Calu3 (cell line): ENCODE data around the gene LRRC51. TPM values are rescaled to one million over a fixed set of nuclear protein-coding genes. Genes with fewer than 3 reads are reported as not detected.

Experiments used
- BruUV-seq: library from RNA; stranded (reverse); fragments of 400-500 nt; replicated peaks from 2 replicates; lab custom pipeline; 2021; lab: Mats Ljungman, UMichigan
- CTCF ChIA-PET: fragments of 300-600 bp; sonication (Branson Sonifier 250); formaldehyde crosslinking; loops from one replicate; lab custom pipeline; 2022; ENCODE audit warnings: antibody characterized with exemption; lab: Charles Lee
- DNase-seq: peaks from one replicate; pipeline ENCODE4 v3.0.0; 2022
- H3K27ac Mint-ChIP-seq: one replicate; pipeline ENCODE4 v1.8.0; 2022; ENCODE audit warnings: mixed read lengths; ENCODE audit not compliant: unreplicated experiment
- H3K27me3 Mint-ChIP-seq: one replicate; pipeline ENCODE4 v1.8.0; 2022; ENCODE audit warnings: mixed read lengths; ENCODE audit not compliant: unreplicated experiment
- H3K36me3 Mint-ChIP-seq: one replicate; pipeline ENCODE4 v1.8.0; 2022; ENCODE audit warnings: mild to moderate bottlenecking, moderate library complexity, mixed read lengths; ENCODE audit not compliant: insufficient read depth, unreplicated experiment
- H3K4me1 Mint-ChIP-seq: one replicate; pipeline ENCODE4 v1.8.0; 2022; ENCODE audit warnings: mild to moderate bottlenecking, low read depth, mixed read lengths; ENCODE audit not compliant: unreplicated experiment
- H3K4me3 Mint-ChIP-seq: one replicate; pipeline ENCODE4 v1.8.0; 2022; ENCODE audit warnings: mild to moderate bottlenecking, low read depth, moderate library complexity, mixed read lengths; ENCODE audit not compliant: unreplicated experiment
- H3K9me3 Mint-ChIP-seq: one replicate; pipeline ENCODE4 v1.8.0; 2022; ENCODE audit warnings: low read depth, mixed read lengths; ENCODE audit not compliant: unreplicated experiment
- intact Hi-C: fragments of 100-400 bp; cut with micrococcal nuclease; formaldehyde crosslinking; loops from one replicate; pipeline ENCODE4 v1.10.0; 2022; ENCODE audit not compliant: unreplicated experiment
- total RNA-seq: library from RNA; stranded (reverse); gene quantifications from 2 replicates; pipeline ENCODE4 v1.2.3, GENCODE V29; 2022
- TF ChIP-seq, protein P1 (sequence below): fragments of 200-600 bp; IDR thresholded peaks from one replicate; pipeline ENCODE4 v1.8.0; 2022; ENCODE audit warnings: antibody characterized with exemption; ENCODE audit not compliant: unreplicated experiment

LRRC51 gene
- total RNA-seq, 1 experiment from 2014 or later: 8.5 TPM

DNA sequence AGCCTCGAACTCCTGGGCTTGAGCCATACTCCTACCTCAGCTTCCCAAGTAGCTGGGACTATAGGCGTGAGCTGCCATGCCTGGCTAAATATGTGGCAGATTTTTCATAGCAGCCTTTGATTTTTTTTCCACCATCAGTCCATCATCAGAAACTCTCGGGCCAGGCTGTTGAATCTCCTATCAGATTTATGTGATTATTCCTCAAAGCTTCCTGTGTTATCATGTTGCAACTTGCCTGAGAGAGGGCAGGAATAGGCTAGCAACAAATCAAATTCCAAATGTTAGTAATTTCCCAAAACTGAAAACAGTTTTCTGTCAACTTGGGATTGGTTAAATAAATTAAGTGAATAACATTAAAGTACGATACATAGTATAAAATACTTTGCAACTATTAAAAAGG lies 3.4 kb downstream of the LRRC51 start:
- no TSS peak for BruUV-seq
- intact Hi-C loops: no loop called here
- CTCF ChIA-PET: interaction anchor here (0.8 kb wide), 1 partner anchor 70 kb away, joined by 5 read pairs; no protein-coding TSS in a partner anchor
- H3K27me3 Mint-ChIP-seq: no peaks in the 10 kb centered on the region
- H3K36me3 Mint-ChIP-seq: peaks cover 21% of the 10 kb centered on the region
- no peak overlapping the region for H3K27ac Mint-ChIP-seq
- DNase-seq: no peak
- H3K4me3 Mint-ChIP-seq: no peak overlapping the region
- no peaks in the 10 kb centered on the region for H3K9me3 Mint-ChIP-seq
- peaks cover 7% of the 10 kb centered on the region for H3K4me1 Mint-ChIP-seq
- TF ChIP-seq, protein P1, sequence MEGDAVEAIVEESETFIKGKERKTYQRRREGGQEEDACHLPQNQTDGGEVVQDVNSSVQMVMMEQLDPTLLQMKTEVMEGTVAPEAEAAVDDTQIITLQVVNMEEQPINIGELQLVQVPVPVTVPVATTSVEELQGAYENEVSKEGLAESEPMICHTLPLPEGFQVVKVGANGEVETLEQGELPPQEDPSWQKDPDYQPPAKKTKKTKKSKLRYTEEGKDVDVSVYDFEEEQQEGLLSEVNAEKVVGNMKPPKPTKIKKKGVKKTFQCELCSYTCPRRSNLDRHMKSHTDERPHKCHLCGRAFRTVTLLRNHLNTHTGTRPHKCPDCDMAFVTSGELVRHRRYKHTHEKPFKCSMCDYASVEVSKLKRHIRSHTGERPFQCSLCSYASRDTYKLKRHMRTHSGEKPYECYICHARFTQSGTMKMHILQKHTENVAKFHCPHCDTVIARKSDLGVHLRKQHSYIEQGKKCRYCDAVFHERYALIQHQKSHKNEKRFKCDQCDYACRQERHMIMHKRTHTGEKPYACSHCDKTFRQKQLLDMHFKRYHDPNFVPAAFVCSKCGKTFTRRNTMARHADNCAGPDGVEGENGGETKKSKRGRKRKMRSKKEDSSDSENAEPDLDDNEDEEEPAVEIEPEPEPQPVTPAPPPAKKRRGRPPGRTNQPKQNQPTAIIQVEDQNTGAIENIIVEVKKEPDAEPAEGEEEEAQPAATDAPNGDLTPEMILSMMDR: no peak

DNA sequence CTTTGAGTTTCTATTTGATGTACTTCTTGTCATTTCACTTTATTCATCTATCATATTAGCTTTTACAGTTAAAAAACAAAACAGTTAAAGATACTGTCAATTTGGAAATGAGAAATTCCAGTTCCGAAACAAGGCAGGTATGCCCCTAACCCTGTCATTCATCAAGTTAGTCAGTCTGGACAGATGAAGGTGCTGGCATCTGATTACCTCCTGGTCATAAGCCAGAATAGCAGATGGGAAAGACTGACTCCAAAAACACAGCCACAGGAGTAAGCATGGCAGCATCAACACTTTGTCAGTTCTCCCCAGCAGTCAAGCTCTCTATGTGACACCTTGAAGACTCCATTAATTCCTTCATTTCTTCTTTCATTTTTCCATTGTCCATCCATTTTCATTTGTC lies 4.3 kb downstream of the LRRC51 start:
- Mint-ChIP-seq H3K36me3 (peaks cover 12% of the 10 kb centered on the region), H3K9me3 (no peaks in the 10 kb centered on the region), H3K4me3 (no peak overlapping the region), H3K4me1 (peaks cover 7% of the 10 kb centered on the region), H3K27me3 (no peaks in the 10 kb centered on the region), H3K27ac (no peak overlapping the region)
- TF ChIP-seq, protein P1: no peak
- intact Hi-C loops: no loop called here
- no TSS peak for BruUV-seq
- DNase-seq: no peak
- CTCF ChIA-PET: interaction anchor here (0.6 to 1.8 kb wide), 3 partner anchors 15 to 71 kb away, joined by 3 to 5 read pairs (median 5); no protein-coding TSS in a partner anchor

DNA sequence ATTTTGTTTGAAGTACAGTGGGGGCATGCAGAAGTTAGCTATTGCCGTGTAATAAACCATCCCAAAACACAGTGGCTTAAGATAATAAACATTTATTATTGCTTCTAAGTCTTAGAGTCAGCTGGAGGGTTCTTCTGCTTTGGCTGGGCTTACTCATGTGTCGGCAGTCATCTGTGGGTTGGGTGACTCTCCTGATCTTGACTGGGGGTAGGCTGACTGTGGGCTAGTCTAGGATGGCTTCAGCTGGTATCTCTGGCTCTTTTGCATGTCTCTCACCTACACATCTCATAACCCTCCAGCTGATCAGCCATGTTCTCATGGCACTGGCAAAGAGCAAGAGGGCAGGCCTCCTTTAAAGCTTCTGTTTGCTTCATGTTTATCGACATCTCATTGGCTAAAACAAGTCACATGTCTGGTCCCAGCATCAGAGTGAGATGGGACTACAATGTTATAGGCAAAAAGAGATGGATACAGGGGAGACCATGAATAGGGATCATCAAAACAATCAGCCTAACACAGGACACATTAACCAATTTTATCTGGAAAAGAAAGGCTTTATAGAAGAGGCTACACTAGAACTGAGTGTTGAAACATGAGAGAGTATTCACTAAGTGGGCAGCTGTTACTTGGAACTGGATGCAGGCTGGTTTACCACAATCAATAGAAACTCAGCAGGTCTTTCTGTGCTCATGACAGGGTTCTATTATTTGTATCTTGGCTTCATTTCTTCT lies 5.1 kb downstream of the LRRC51 start:
- Mint-ChIP-seq H3K27me3 (no peaks in the 10 kb centered on the region), H3K36me3 (peaks cover 4% of the 10 kb centered on the region), H3K4me3 (no peak overlapping the region), H3K4me1 (peaks cover 7% of the 10 kb centered on the region), H3K27ac (no peak overlapping the region), H3K9me3 (no peaks in the 10 kb centered on the region)
- intact Hi-C loops: no loop called here
- TF ChIP-seq, protein P1: no peak
- no TSS peak for BruUV-seq
- no peak for DNase-seq
- CTCF ChIA-PET: interaction anchor here (1.8 kb wide), 1 partner anchor 61 kb away, joined by 5 read pairs; no protein-coding TSS in a partner anchor

DNA sequence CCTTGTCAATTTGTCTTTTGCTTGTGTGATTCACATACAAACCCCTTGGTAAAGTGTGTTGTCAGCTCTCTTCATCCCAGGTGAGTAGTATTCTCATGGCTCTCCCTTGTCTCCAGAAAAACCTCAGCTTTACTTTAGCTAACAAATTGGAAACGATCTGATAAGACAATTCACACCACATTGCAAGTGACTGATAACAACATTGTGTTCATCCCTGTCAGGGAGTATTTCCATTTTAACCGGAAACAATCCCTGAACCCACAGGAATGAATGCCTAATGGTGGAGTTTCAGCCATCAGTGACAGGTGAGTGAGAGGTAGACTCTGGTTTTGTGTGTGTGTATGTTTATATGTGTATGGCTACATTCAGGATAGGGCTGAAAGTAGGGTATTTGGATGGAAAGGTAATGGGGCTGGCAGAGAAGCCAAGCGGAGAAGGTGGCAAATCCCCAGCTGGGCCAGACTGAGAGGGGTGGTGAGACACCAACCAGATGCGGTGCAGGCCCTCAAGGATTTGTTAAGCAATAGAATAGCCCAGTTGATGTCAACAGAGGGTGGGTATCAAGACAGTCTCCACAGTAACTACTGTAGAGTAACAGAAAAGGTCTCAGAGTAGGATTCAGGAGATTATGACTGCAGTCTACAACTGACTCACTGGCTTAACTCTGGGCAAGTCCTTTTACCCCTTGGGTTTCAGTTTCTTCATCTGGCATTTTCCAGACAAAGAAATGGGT lies 7.6 kb downstream of the LRRC51 start:
- TF ChIP-seq, protein P1: no peak
- H3K36me3 Mint-ChIP-seq: no peaks in the 10 kb centered on the region
- H3K27ac Mint-ChIP-seq: no peak overlapping the region
- peaks cover 10% of the 10 kb centered on the region for H3K4me1 Mint-ChIP-seq
- CTCF ChIA-PET: no interaction called here
- no peak for DNase-seq
- H3K9me3 Mint-ChIP-seq: no peaks in the 10 kb centered on the region
- BruUV-seq: no TSS peak
- no peaks in the 10 kb centered on the region for H3K27me3 Mint-ChIP-seq
- intact Hi-C loops: no loop called here
- no peak overlapping the region for H3K4me3 Mint-ChIP-seq
